Spleen (tissue), 7 donors: Measurements from ENCODE around the gene BRDT.

ENCODE experiments used
- CTCF ChIP-seq, 11 experiments: fragments of 200-600 bp in 7 of 11; fragments of 450-650 bp in 4 of 11; sonication (generic) in 4 of 11; IDR thresholded peaks in 8 of 11; conservative IDR thresholded peaks in 3 of 11; 1 replicate in 7 of 11; 2 replicates in 4 of 11; pipeline versions ENCODE4 v1.4.0 to v1.8.0; 2016 to 2021; ENCODE audit warnings: antibody characterized with exemption in 11 of 11, inconsistent platforms in 4 of 11, mild to moderate bottlenecking in 1 of 11
- POLR2A ChIP-seq, 3 donors: fragments of 450-650 bp; IDR thresholded peaks; one replicate each; pipeline ENCODE4 v1.5.1; 2017; ENCODE audit warnings: antibody characterized with exemption in 3 of 3, mild to moderate bottlenecking in 1 of 3
- POLR2AphosphoS5 ChIP-seq, 3 donors: sonication (generic); formaldehyde crosslinking; IDR thresholded peaks; one replicate each; pipeline ENCODE4 v1.5.1; 2017; ENCODE audit warnings: antibody characterized with exemption in 3 of 3
- donor health status: DM: no; HTN: no; CAD: no; lungs with moderate emphysema.
- donor health status: DM: no; HTN: no; CAD: no.
- donor health status: DM: no; HTN: no; CAD: no.

DNA sequence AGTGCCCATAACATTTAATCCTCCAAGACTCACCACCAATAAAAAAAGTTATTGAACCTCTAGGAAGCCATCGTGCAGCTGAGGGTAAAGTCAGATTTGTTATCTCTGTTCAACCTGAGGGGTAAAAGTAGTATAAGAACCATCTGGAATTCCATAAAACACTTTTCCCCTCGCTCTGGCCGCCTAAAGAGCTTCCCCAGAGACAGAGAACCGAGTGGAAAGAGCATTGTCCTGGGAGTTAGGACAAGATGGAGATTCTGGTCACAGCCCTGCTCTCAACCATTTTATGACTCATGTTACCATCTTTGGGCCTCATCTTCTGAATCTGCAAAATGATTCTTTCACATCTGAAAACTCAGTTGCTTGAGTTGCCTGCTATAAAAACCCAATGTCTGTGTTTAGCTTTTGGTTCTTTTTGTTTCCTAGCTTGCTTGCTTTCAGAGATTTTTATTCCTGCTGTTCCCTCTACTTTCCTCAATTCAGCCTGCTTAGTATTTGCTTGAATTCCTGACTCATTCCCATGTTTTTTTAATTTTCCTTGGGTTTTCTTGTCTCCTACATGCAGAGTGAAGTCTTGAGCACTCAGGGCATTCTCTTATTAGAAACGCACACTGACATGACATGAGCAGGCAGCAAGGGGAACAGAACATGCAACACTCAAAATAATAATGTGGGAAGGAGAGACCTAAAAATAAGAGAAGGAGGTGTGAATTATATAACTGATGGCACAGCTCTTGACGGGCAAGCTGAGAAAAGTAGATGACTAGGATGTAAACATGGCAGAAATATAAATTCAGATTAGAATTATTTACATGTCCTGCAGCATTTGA, 82.3 kb downstream of the BRDT start:
- TF ChIP-seq POLR2AphosphoS5 (IDR thresholded peaks at IDR 0.05) (no peak), CTCF (IDR thresholded peaks at IDR 0.05 in 8 of 11, conservative IDR thresholded peaks at IDR 0.05 in 3 of 11) (no peak), POLR2A (IDR thresholded peaks at IDR 0.05) (no peak)
